Measurements from ENCODE around the gene PRSS56. TPM values are rescaled to one million over a fixed set of nuclear protein-coding genes. Genes with fewer than 3 reads are reported as not detected.

PRSS56 gene
- total RNA-seq, 1 experiment from 2014 or later = 0.18 TPM

DNA sequence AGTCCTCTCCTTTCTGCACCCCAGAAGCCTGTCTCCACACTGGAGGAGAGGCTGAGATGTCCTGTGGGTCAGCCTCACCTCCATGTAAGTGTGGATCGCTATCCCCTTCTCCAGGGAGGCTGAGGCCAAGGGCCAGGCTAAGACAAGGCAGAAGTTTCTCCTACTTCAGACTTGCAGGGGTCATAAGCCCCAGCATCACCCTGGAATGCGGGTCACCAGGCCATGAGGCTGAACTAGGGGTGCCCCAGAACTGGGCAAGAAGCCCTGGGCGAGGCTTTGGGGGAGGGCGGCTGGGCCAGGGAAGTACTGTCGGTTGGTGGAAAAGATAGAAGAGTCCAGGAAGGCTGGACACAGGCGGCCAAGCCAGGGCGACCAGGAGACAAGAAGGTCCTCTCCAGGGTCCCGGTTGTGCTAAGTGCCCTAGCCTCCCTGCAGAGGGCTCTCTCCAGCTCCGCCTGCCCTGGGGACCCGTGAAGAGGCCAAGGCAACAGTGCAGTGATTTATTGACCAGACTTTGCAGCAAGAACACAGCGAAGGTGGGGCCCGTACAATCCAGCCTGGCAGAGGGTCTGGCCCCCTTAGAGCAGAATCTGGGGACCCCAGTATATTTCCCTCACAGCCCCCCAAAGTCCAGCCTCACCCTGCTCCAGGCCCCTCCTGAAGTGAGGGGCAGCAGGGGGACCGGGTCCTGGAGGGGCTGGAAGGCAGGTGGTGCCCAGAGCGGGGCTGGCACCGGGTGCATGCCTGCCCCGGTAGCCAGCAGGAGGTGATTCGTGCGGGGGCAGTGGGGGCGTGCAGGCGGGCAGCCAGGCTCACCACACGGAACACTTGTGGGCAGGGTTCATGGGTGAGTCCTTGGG, 40.6 kb upstream of the PRSS56 start:
- TF ChIP-seq, protein P1, sequence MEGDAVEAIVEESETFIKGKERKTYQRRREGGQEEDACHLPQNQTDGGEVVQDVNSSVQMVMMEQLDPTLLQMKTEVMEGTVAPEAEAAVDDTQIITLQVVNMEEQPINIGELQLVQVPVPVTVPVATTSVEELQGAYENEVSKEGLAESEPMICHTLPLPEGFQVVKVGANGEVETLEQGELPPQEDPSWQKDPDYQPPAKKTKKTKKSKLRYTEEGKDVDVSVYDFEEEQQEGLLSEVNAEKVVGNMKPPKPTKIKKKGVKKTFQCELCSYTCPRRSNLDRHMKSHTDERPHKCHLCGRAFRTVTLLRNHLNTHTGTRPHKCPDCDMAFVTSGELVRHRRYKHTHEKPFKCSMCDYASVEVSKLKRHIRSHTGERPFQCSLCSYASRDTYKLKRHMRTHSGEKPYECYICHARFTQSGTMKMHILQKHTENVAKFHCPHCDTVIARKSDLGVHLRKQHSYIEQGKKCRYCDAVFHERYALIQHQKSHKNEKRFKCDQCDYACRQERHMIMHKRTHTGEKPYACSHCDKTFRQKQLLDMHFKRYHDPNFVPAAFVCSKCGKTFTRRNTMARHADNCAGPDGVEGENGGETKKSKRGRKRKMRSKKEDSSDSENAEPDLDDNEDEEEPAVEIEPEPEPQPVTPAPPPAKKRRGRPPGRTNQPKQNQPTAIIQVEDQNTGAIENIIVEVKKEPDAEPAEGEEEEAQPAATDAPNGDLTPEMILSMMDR (IDR thresholded peaks at IDR 0.05) = no peak; the same call in 1 of the 2 replicates
- TF ChIP-seq, protein P2, sequence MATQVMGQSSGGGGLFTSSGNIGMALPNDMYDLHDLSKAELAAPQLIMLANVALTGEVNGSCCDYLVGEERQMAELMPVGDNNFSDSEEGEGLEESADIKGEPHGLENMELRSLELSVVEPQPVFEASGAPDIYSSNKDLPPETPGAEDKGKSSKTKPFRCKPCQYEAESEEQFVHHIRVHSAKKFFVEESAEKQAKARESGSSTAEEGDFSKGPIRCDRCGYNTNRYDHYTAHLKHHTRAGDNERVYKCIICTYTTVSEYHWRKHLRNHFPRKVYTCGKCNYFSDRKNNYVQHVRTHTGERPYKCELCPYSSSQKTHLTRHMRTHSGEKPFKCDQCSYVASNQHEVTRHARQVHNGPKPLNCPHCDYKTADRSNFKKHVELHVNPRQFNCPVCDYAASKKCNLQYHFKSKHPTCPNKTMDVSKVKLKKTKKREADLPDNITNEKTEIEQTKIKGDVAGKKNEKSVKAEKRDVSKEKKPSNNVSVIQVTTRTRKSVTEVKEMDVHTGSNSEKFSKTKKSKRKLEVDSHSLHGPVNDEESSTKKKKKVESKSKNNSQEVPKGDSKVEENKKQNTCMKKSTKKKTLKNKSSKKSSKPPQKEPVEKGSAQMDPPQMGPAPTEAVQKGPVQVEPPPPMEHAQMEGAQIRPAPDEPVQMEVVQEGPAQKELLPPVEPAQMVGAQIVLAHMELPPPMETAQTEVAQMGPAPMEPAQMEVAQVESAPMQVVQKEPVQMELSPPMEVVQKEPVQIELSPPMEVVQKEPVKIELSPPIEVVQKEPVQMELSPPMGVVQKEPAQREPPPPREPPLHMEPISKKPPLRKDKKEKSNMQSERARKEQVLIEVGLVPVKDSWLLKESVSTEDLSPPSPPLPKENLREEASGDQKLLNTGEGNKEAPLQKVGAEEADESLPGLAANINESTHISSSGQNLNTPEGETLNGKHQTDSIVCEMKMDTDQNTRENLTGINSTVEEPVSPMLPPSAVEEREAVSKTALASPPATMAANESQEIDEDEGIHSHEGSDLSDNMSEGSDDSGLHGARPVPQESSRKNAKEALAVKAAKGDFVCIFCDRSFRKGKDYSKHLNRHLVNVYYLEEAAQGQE (IDR thresholded peaks at IDR 0.05; ENCODE audit: insufficient read depth in 1 of 2, low read depth in 2 of 2, low read length in 1 of 2) = no peak
- TF ChIP-seq POLR2AphosphoS5 (IDR thresholded peaks at IDR 0.05; ENCODE audit: low read depth, low read length) (no peak), SIN3A (IDR thresholded peaks at IDR 0.05; ENCODE audit: borderline replicate concordance, insufficient read depth, low read depth, low read length) (no peak), TCF7L2 (IDR thresholded peaks at IDR 0.05; ENCODE audit: low read depth, low read length) (no peak)
- no TSS peak for BruUV-seq (replicated peaks)
- Histone ChIP-seq H3K36me3 (ENCODE audit: control insufficient read depth, insufficient read depth, low read length) (no peaks in the 10 kb centered on the region), H3K27me3 (ENCODE audit: control insufficient read depth, insufficient read depth, low read length) (no peaks in the 10 kb centered on the region; the same call in 1 of the 2 replicates), H3K9me3 (ENCODE audit: control insufficient read depth, insufficient read depth, low read depth, low read length) (no peaks in the 10 kb centered on the region), H3K27ac (ENCODE audit: low read length) (no peak overlapping the region), H3K4me1 (ENCODE audit: control insufficient read depth, insufficient read depth, low read length) (no peaks in the 10 kb centered on the region), H3K4me3 (ENCODE audit: low read depth in 2 of 2, low read length in 2 of 2) (no peak overlapping the region)
- no peak for DNase-seq (ENCODE audit: low read depth, low spot score)
- intact Hi-C loops (cut with micrococcal nuclease; ENCODE audit: unreplicated experiment) = no loop called here
- ChIA-PET CTCF (interaction anchor here (0.6 kb wide), 2 partner anchors 115 to 774 kb away, joined by 4 to 5 read pairs; no protein-coding TSS in a partner anchor), POLR2A (no interaction called here)
- in situ Hi-C loops (cut with HindIII; ENCODE audit: low pct_unique_long_range_greater_than_20kb, low sequenced_read_pairs) = no loop called here
- ATAC-seq = peak; percentile 59

DNA sequence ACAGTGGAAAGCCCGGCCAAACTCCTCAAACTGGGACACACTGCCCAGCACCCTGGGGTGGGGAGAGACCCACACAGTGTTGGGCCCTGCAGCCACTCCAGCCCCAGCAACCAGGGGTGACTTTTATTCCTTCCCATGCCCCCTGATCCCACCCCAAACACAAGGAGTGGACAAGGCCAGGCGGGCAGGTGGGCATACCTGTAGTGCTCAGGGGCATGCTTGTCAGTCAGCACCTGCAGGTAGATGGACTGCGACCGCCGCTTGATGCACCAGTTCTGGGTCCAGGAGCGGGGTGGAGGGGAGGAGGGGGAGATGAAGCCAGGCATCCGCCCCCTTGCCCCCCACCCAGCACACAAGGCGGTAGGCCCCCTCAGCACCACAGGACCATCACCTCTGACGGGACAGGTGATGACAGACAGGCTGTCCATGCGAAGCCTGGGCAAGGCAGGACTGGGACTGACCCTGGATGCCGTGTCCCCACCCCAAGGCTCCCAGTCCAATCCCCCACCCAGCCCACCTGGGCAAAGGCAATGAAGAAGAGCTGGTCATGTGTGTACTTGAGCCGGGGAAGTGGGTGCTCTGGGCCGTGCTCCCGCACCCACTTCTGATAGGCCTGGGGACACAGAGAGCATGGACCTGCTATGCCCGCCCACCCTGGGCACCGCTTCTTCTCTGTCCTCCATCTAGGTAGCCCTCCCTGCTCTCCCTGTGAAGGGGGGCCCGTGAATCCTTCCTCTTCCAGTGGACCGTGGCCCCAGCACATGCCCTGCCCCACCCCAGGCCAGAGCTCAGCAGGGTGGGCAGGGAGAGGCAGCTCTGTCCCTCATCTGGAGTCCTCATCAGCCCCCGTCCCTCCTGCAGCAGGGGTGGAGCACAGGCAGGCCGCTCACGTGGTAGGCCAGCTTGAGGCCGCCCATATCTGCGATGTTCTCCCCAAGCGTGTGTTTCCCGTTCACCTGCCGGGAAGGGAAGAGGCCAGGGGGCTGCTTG, 39.7 kb upstream of the PRSS56 start:
- ChIA-PET CTCF (interaction anchor here (0.8 kb wide), 1 partner anchor 42 kb away, joined by 3 read pairs; no protein-coding TSS in a partner anchor), POLR2A (no interaction called here)
- no TSS peak for BruUV-seq (replicated peaks)
- in situ Hi-C loops (cut with HindIII; ENCODE audit: low pct_unique_long_range_greater_than_20kb, low sequenced_read_pairs) (no loop called here), intact Hi-C loops (cut with micrococcal nuclease; ENCODE audit: unreplicated experiment) (no loop called here)
- Histone ChIP-seq H3K36me3 (ENCODE audit: control insufficient read depth, insufficient read depth, low read length) (no peaks in the 10 kb centered on the region), H3K4me3 (ENCODE audit: low read depth in 2 of 2, low read length in 2 of 2) (no peak overlapping the region), H3K27me3 (ENCODE audit: control insufficient read depth, insufficient read depth, low read length) (no peaks in the 10 kb centered on the region), H3K4me1 (ENCODE audit: control insufficient read depth, insufficient read depth, low read length) (no peaks in the 10 kb centered on the region), H3K9me3 (ENCODE audit: control insufficient read depth, insufficient read depth, low read depth, low read length) (no peaks in the 10 kb centered on the region), H3K27ac (ENCODE audit: low read length) (no peak overlapping the region)
- no peak for ATAC-seq
- no peak for DNase-seq (ENCODE audit: low read depth, low spot score)
- no peak for TF ChIP-seq SIN3A (IDR thresholded peaks at IDR 0.05; ENCODE audit: borderline replicate concordance, insufficient read depth, low read depth, low read length)
- TF ChIP-seq, protein P2 (IDR thresholded peaks at IDR 0.05; ENCODE audit: insufficient read depth in 1 of 2, low read depth in 2 of 2, low read length in 1 of 2) = no peak
- no peak for TF ChIP-seq POLR2AphosphoS5 (IDR thresholded peaks at IDR 0.05; ENCODE audit: low read depth, low read length)
- no peak for TF ChIP-seq TCF7L2 (IDR thresholded peaks at IDR 0.05; ENCODE audit: low read depth, low read length)
- TF ChIP-seq, protein P1 (IDR thresholded peaks at IDR 0.05) = no peak
